HG03520 (cell line): ENCODE data around the gene COLEC12.
"Not testable (repeated sequence)": the region's sequence is repeated elsewhere in the genome, so short reads cannot be mapped to it uniquely, and the experiment has no call there.

ENCODE experiments used
- ATAC-seq: cut with Tn5 transposase; IDR thresholded peaks from one replicate; pipeline ENCODE4 v1.9.1; 2021; ENCODE audit warnings: mild to moderate bottlenecking, moderate library complexity; ENCODE audit not compliant: unreplicated experiment

The COLEC12 gene

GRCh38 chr18:415617-416612 is 84.6 kb downstream of the COLEC12 start:
- no peak for ATAC-seq

GRCh38 chr18:415047-415446 is 85.5 kb downstream of the COLEC12 start:
- ATAC-seq: no peak

- ATAC-seq: no peak
Measured at GRCh38 chr18:413233-413632, 87.3 kb downstream of the COLEC12 start.

GRCh38 chr18:410047-410455 is 90.5 kb downstream of the COLEC12 start:
- ATAC-seq: no peak

- no peak for ATAC-seq
Measured at GRCh38 chr18:408367-408766, 92.1 kb downstream of the COLEC12 start.

- no peak for ATAC-seq
Measured at GRCh38 chr18:407626-408224, 92.8 kb downstream of the COLEC12 start.

GRCh38 chr18:407191-407590 is 93.3 kb downstream of the COLEC12 start:
- no peak for ATAC-seq

GRCh38 chr18:406677-407076 is 93.8 kb downstream of the COLEC12 start:
- no peak for ATAC-seq

GRCh38 chr18:405006-405405 is 95.5 kb downstream of the COLEC12 start:
- ATAC-seq: not testable (repeated sequence)

GRCh38 chr18:404061-404636 is 96.4 kb downstream of the COLEC12 start:
- no peak for ATAC-seq

GRCh38 chr18:402129-402528 is 98.4 kb downstream of the COLEC12 start:
- ATAC-seq: no peak

- ATAC-seq: no peak
Measured at GRCh38 chr18:400456-400855, 100.0 kb downstream of the COLEC12 start.

- ATAC-seq: no peak
Measured at GRCh38 chr18:399631-400135, 100.8 kb downstream of the COLEC12 start.

GRCh38 chr18:398935-399630 is 101.4 kb downstream of the COLEC12 start:
- no peak for ATAC-seq

GRCh38 chr18:396556-396955 is 103.9 kb downstream of the COLEC12 start:
- no peak for ATAC-seq

GRCh38 chr18:396251-396555 is 104.3 kb downstream of the COLEC12 start:
- no peak for ATAC-seq

GRCh38 chr18:395456-396250 is 104.8 kb downstream of the COLEC12 start:
- ATAC-seq: no peak

- no peak for ATAC-seq
Measured at GRCh38 chr18:394987-395362, 105.5 kb downstream of the COLEC12 start.

- ATAC-seq: no peak
Measured at GRCh38 chr18:394262-394986, 106.1 kb downstream of the COLEC12 start.

GRCh38 chr18:393574-393957 is 106.9 kb downstream of the COLEC12 start:
- ATAC-seq: no peak
